GM19452 (cell line): ENCODE results near the gene LRRC27.

ENCODE experiments used
- ATAC-seq: cut with Tn5 transposase; IDR thresholded peaks from one replicate; pipeline ENCODE4 v1.9.1; 2021; ENCODE audit not compliant: unreplicated experiment

The LRRC27 gene

DNA sequence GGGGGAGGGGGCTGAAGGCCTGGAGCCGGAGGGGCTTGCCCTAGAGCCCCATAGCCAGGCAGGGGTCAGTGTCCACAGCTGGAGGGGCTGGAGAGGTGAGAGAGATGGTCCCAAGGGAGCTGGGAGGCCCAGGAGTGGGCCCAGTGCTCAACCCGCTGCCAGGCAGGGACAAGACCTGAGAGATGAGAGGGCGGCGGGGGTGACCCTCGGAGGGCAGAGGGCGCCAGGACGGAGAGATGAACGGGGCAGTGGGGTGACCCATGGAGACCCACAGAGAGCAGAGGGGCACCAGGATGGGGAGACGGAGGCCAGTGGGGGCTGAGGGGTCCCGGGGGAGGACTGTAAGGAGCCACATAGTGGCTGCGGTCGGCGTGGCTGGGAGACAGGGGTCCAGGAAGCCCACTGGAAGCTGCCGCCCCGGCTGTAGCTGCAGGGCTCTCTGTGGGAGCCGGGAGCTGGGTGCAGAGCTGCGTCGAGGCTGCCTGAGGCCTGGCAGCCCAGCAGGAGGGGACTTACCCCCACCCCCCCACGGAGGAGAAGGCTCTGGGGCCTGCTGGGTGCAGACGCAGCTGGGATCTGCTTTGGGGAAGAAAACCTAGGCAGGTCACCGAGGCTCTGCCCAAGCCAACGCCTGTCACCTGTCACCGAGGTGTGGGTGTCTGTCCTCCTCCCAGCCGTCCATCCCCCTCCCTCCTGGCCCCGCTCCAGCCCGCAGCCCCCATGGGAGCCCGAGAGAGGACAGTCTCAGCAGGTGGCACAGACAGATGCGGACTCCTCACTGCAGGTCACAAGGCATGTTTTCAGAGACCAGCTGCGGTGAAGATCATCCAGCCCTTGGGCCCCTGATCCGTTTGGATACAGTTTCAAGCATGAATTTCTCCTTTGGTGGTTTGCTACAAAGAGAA, 90.1 kb downstream of the LRRC27 start:
- ATAC-seq, result no peak

DNA sequence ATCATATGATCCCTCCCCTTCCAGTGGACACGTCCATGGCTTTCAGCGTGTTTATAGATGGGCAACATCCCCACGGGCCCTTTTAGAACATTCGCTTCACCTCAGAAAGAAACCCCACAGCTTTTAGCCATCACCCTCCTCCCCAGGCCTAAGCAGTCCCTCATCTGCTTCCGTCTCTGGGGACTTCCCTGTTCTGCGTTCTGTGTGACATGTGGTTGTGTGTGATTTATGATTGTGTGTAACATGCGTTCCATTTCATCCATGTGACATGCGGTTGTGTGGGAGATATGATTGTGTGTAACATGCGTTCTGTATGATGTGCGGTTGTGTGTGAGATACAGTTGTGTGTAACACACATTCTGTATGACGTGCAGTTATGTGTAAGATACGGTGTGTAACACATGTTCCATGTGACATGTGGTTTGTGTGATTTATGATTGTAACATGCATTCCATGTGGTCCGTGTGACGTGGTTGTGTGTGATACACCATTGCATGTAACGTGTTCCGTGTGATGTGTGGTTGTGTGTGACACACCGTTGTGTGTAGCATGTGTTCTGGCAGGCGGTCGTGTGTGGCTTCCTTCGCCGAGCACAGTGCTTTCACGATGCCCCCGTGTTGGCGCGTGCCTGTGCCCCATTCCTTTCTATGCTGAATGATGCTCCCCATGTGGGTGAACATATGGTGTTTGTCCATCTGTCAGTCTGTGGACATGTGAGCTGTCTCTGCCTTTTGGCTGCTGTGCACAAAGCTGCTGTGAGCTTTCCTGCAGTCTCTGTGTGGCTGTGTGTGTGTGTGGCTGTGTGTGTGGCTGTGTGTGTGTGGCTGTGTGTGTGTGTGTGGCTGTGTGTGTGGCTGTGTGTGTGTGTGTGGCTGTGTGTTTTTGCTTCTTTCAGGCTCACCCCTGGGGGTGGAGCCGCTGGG, 91.2 kb downstream of the LRRC27 start:
- no peak for ATAC-seq

DNA sequence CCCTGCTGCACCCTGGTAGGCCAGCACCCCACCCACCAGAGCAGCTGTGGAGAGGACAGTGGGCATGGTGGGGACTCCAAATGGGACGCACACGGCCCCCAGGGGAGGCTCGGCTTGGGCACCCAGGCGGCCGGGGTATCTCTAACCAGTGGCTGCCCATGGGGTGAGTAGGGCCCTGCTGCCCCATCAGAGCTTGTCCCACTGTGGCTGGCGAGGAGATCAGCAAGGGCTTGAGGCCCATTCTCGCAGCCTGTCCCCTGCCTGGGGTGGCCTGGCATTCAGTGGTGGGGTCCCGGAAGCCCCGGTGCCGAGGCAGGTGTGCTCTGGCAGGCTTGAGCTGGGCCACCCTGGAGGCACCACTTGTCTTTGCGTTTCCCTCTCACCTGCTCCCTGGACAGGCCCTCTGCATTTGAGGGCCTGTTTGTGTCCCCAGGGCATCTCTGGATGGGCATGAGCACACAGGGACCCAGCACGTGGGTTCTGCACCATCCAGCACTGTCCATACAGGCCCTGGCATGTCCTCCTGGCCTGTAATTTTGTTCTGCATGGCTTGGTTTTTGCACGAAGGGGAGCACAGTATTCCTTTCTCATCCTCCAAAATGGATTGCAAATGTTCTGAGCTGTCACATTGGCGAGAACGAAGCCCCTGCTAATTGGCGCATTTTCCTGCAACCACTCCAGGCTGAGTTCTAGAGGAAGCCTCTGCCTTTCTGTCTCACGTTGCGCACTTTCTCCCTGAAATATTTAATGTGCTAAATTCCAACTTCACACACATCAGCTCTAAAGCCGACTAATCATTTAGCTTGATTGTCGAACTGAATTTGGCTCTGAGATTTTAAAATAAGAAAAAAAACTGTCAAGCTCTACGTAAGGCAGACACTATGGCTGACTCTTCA, 92.2 kb downstream of the LRRC27 start:
- ATAC-seq, result no peak

DNA sequence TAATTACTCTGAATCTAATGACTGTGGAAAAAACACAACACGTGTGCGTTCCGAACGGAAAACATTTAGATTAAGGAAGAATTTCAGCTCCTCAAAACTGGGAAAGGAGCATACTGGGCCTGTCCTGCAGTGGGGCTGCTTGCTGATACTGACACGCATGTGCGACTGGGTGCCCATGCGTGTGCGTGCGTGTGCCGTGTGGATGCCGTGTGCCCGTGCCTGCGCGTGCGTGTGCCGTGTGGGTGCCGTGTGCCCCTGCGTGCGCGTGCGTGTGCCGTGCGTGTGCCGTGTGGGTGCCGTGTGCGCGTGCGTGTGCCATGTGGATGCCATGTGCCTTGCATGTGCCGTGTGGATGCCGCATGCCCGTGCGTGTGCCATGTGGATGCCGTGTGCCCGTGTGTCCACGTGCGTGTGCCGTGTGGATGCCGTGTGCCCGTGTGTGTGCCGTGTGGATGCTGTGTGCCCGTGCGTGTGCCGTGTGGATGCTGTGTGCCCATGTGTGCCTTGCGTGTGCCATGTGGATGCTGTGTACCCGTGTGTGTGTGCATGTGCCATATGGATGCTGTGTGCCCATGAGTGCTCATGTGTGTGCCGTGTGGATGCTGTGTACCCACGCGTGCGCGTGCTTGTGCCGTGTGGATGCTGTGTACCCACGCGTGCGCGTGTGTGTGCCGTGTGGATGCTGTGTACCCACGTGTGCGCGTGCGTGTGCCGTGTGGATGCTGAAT, 93.2 kb downstream of the LRRC27 start:
- ATAC-seq, result no peak

DNA sequence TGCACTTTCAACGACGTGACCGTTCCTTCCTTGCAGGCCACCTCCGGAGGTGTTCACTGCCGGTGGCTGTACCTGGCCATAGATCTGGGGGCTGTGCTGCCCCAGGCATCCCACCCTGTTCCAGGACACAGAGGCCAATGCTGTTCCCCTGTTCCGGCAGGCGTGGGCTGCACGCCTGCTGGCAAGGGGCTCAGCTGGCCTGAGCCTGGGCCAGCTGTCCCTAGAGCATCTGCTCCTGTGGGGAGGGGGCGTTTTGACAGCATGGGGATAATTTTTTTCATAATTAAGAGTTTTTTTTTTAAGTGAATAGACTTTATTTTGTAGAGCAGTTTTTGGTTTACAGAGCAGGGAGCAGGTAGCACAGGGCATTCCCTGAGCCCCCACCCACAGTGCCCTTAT, 93.8 kb downstream of the LRRC27 start:
- no peak for ATAC-seq

- ATAC-seq, result no peak
Measured at GRCh38 chr10:132427006-132427771, 95.2 kb downstream of the LRRC27 start.

GRCh38 chr10:132427939-132428367, 96.0 kb downstream of the LRRC27 start:
- no peak for ATAC-seq

DNA sequence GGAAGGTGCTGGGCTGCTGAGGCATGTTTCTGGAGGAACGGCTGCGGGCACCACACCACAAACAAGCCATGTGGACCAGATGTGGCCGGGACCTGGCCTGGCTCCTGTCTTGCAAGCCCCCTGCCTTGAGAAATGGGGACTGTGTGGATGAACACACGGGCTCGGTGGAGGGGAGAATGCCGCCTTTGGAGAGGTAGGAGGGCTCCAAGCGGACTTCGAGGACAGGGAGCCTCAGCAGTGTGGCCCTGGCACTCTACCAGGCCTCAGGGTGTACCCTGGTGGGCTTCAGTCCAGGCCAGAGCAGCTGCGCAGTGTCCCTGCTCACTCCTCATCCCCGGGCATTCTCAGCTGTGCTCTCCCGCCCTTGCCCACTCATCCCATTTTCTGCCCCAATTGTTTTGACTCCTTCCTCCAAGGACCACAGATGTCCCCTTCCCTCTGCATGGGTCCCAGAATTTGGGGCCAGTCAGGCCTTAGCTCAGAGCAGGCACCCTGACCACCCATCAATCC, 96.5 kb downstream of the LRRC27 start:
- no peak for ATAC-seq
